HPDE6-E6E7 (cell line): ENCODE results near the gene LZTS3.
"Not testable (repeated sequence)": the region's sequence is repeated elsewhere in the genome, so short reads cannot be mapped to it uniquely, and the experiment has no call there.

Source experiments
- DNase-seq: peaks from one replicate; pipeline ENCODE4 v3.0.0; 2011; ENCODE audit warnings: missing footprints; ENCODE audit errors: extremely low spot score

Gene LZTS3

DNA sequence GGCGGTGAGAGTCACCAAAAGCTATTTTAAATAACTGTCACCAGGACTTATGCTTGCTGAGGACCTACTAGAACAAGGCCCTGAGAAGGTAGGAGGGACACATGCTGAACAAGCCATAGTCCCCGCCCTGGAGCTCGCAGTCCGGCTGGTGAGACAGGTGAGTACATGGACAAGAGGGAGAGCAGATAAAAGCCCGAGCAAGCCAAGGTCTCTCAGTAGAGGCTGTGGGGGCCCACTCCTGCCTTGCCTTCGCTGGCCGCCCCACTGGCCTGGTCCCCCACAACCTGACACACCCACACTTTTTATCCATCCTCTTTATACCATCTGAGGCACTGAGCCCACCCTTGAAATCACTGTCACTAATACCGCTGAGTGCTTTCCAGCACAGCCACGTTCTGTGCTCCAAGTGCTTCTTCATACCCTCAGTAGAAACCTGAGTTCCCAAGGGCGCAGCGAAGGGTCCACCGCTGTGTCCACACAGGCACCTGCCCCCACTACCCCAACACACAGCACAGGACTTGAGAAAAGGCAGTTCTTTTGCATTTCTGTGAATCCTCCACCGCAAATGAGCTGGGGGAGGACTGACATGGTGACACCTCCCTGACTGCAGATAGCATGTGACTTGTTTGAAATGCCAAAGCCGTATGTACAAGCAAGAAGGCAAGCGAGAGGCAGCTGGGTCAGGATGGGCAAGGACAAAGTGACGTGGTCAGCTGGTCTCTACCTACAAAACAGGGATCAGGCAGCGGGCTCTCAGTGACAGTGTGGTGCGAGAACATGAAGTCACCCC lies 19.1 kb upstream of the LZTS3 start:
- no peak for DNase-seq

DNA sequence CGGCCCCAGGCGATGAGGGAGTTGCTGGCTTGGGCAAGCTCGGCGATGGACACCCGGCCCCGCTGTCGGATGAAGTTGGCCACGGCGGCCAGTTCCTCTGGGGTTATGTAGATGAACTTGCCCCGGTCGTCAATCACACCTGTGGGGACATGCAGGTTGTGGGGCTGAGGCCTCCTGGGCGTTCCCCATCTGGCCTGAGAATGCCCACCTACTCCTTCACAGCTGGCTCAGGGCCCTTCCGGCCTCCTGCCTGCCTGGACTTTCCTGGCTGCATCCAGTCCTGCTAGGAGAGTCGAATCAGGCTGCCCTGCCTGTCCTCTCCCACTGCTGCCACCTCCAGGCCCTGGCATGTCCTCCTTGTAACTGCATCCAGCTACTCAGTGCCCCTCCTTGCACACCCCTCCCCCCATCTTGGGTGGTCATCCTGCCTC lies 17.3 kb upstream of the LZTS3 start:
- DNase-seq, result no peak

DNA sequence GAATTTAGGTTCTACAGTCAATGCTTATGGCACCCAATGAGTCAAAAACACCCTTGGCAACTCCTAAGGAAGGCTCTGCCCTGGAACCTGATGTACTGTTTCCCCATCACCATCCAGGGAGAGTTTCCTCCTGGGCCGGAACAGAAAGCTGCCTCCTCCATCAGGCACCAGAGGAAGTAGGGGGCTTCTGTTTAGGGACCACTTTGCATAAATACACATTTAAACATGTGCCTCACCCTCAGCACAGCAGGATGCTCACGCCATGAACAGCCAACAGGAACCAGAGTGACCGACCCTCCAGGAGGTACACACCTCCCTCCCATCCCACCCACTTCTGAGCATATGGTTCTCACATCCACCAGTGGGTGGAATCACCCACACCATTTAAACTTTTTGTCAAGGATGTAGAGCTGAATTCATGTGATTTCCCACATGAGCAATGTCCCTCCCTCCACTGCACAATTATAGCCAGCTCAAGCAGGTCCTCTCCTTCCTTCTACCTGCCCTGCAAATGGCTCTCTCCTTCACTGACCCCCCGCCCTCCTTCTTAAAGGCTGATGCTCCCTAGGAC lies 16.3 kb upstream of the LZTS3 start:
- no peak for DNase-seq

DNA sequence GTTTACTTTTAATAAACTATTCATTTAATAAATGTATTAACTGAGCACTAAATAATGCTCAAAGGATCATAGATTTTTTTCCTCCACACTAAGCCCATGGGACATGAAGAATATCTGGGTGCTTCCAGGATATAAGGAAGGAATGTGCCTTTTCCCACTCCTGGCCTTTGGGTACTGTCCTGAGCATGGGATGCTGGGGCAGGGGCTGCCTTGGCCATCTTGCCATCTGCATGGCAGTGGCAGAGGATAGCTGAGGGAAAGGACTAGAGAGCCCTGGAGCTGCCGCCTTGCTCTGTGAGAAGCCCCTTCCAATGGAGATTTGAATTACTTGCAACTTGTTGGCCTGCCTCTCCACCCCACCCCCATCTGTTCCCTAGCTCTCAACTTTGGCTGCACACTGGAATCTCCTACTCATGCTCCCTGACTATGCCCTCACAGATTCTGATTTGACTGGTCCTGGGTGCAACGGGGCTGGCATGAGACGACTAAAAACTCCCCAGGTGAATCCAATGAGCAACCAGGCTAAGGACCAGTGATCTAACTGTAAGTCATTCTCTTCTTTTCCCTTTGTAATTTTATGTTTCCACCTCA lies 15.6 kb upstream of the LZTS3 start:
- DNase-seq, result no peak

DNA sequence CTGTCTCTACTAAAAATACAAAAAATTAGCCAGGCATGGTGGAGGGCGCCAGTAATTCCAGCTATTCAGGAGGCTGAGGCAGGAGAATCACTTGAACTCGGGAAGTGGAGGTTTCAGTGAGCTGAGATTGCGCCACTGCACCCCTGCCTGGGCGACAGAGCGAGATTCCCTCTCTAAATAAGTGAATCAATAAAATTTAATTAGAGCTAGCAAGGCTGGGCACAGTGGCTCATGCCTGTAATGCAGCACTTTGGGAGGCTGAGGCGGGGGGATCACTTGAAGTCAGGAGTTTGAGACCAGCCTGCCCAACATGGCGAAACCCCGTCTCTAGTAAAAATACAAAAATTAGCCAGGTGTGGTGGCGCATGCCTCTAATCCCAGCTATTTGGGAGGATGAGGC lies 14.5 kb upstream of the LZTS3 start:
- DNase-seq, result not testable (repeated sequence)

DNA sequence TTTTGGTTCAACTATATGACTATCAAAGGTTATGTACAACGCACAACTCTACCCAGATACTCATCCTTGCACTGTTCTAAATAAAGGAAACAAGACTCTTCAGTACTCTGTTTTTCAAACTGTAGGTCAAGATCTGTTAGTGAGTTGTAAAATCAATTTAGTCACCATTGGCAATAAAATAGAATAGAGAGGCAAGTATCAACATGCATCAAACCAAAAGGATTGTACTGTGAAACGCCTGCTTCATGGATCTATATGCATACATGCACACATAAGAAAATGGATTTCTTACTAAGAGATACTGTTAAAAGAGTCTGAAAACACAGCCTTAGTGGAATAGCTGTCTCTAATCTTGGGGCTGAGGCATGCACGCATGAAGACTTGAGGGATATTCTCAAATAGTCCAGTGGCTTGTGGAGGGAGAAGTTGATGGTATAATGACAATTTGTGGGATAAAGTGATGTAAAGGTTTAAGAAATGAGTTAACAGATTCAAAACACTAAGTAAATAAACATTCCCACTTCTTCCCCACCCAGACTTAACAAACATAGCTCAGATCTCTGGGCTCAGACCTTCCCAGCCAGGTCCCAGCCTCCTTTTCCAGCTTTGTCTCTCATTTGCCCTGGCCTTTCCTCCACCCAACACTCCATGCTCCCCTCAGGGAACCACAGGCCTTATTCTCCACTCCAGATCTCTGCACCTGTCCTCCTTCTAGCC lies 10.7 kb upstream of the LZTS3 start:
- DNase-seq, result no peak

DNA sequence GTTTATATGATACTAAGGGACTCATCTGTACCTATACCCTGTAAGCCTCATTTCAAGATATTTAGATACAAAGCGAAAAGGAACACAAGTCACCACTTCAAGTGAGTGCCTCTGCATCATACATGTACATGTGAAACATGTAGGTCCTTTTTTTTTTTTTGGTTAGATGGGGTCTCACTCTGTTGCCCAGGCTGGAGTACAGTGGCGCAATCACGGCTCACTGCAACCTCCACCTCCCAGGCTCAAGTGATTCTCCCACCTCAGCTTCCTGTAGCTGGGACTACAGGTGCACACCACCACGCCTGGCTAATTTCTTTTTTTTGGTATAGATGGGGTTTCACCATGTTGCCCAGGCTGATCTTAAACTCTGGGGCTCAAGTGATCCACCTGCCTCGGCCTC lies 9.1 kb upstream of the LZTS3 start:
- not testable (repeated sequence) for DNase-seq

DNA sequence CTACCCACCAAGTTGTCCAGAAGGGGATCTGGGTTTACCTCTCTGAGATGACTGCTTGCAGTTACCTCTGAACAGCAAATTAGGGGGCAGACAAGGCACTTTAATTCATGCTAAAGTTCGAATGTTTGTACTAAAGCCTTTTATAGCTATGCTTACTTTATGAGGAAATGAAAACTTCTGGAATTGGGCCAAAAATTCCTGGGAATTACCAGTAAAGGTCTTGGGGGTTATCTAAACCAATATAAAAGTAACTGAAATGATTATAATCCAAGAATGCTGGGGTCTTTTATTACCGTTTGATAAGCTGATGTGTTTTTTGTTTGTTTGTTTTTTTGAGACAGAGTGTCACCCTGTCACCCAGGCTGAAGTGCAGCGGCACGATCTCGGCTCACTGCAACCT lies 7.9 kb upstream of the LZTS3 start:
- no peak for DNase-seq

DNA sequence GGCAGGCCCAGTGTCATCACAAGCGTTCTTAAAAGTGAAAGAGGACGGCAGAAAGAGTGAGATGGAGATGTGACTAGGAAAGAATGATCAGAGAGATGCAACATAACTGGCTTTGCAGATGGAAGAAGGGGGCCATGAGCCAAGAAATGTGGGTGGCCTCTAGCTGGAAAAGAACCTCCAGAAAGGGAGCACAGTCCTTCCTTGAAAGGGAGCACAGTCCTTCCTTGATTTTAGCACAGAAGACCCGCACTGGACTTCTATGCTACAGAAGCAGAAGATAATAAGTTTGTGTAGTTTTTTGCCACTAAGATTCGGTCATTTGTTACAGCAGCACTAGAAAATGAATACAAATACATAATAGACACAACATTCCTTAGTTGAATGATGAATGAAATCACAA lies 7.0 kb upstream of the LZTS3 start:
- DNase-seq, result no peak

DNA sequence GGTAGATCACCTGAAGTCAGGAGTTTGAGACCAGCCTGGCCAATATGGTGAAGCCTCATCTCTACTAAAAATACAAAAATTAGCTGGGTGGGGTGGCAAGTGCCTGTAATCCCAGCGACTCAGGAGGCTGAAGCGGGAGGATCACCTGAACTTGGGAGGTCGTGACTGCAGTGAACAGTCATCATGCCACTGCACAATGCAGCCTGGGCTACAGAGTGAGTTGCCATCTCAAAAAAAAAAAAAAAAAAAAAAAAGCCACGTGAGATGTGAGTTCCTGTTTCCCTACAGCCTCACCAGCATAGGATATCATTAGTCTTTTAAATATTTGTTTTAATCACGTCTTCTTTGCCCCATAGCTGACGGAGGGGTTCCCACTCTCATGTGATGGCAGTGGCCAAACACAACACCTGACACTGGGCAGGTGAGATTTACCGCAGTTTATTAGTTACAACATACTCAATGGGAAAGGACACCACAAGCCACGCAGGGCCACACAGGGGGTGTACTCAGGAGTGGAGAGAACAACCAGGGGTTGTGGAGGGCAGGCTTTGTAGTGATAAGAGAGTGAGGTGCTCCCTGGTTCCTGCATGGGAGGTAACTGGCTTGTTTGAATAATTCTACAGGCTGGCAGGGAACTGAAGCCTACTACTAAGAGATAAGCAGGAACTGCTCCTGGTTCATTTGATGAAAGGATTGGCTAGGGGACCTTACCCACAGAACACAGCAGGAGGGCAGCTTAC lies 4.6 kb upstream of the LZTS3 start:
- DNase-seq, result no peak

DNA sequence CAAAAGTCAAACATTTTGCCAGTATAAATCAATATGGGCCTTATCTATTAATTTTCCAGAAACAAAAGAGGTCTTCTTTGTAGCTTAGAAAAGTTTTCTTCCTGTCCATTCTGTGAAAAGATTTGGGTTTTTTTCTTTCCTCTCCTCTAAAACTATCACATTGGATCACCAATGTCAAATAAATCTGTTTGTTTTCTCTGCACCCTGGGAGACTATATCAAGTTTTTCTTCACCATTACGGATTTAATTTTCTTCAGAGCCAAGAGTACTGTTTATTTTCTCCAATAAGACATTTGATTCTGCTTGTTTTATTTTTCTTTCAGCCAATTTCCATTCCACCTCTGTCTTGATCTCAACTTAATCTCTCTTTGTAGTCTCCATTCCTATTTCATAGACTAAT lies 1.9 kb upstream of the LZTS3 start:
- DNase-seq, result no peak

DNA sequence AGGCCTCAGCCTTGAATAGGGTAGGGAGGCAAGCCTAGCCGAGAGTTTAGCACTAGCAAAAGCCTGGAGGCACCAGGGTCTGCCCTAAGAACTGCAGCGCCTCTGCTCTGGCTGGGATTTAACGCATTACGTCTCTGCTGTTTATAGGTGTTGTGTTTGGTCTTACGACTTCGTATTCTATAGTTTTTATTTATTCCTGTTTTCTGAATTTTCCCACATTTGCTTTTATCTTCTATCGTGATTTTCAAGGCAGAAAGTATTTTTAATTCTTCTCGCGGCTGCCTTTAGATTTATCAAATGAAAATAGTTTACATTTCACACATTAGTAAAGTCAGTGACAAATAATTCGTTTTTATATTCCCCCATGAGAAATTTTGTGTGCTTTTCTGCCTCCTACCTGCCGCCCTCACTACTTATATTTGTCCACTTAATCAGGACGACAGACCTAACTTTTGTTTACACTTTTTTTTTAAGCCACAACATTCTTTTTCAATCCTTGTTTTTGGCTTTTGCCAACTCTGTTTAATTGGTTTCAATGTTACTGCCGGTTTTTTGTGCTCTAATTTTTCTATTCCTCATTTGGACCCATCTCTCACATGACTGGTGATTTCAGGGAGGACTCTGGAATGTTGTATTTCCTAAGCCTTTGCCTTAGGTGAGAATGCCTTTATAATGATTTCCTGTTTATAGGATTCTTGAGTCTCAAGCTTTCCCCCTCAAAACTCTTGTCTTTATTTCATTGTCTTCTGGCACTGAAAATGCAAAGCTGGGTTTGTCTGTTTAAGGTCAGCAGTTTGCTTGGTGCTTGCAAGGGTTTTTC lies 1.3 kb upstream of the LZTS3 start:
- no peak for DNase-seq

DNA sequence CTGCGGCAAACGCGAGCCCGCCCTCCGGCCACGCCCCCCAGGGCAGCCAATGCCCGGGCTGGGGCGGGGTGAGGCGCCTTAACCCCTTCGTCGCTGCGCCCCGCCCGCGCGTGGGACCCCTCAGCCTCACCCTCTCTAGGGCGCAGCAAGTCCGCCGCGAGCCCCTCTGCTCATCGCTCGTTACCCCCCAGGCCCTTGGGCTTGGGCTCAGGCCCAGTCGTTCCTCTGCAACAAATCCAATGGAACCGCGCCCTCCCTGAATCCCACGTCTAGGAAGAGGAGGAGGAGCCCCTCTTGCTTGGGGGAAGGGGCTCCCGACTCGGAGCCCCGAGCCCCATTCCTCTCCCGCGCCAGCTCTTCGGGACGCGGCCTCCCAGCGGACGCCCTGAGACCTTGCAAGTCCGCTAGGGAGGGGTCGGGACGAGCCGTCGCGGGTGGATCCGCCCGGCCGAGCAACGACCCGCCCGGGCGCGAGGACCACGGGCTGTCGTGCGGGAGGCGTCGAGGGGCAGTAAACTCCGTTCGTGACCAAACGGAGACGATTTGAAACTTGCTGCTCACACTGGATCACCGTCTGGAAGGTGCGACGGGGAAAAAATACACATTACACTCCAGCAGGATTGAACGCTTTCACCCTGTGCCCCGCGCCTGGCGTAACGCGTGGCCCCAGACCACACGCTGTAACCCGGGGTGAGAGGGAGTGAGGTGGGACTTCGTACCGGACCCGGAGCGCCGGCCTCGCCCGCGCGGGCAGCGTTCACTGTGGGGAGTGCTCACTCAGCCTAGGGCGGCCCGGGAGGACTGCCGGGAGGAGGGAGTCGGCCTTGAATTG lies 477 bp upstream of the LZTS3 start:
- DNase-seq, result peak; percentile 98

DNA sequence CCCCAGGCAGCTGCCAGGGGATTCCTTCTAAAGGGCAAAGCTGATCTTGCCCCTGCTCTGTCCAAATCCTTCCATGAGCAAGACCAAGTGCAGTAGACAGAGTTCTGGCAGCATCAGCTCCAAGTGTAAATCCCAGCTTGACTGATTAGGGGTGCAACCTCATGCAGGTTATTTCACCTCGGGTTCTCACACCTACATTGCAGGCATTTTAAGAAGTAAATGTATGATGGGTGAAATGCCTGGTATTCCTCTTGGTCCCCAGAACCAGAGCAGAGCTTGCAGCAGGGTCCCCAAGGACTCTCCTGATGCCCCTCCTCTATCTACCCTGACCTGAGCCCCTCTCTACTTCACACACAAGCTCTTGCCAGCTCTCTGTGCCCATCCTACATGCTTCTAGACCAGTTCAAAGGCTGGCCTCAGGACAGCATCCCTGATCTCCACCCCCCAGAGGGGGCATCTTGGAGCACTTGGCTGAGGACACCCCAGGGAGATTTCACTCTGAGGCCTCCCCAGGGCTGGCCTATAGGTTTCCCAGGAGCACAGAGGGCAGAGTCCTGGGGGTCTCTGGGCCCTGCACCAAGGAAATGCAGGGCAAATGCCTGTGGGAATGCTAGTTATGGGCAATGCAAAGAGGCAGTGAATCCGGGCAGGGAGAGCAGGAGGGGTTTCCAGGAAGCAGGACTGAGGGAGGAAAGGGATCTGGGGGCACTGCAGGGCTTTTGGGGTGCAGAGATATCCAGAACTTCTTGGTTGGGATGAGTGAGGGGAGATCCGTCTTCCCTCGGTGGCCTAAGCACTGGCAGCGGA lies 1.0 kb downstream of the LZTS3 start:
- DNase-seq, result no peak

DNA sequence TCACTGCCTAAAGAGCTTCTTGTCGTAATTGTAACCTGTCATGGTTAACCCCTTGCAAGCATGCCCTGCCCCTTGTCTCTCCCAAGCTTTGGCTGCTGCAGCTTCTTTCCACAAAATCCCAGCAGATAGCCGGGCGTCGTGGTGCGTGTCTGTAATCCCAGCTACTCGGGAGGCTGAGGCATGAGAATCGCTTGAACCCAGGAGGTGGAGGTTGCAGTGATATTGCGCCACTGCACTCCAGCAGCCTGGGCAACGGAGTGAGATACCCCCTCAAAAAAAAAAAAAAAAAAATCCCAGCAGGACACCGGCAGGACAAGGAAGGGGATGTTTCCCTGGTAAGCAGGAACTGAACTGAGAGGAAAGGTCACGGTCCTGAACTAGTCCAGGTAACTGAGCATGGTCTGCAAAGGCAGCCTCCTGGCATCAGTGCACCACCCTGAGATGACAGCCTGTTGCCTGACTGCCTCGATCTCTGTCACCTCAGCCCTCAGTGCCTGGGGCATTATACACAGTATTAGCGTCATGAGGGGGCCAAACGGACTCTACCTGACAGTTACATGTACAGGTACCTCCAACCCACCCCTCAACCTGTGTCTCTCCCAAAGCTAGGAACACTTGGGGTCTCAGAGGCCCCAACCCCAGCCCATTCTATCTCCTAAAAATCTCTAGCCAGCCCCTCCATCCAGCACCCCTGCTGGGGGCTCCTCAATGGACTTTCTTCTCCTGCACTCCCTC lies 1.8 kb downstream of the LZTS3 start:
- DNase-seq, result no peak

DNA sequence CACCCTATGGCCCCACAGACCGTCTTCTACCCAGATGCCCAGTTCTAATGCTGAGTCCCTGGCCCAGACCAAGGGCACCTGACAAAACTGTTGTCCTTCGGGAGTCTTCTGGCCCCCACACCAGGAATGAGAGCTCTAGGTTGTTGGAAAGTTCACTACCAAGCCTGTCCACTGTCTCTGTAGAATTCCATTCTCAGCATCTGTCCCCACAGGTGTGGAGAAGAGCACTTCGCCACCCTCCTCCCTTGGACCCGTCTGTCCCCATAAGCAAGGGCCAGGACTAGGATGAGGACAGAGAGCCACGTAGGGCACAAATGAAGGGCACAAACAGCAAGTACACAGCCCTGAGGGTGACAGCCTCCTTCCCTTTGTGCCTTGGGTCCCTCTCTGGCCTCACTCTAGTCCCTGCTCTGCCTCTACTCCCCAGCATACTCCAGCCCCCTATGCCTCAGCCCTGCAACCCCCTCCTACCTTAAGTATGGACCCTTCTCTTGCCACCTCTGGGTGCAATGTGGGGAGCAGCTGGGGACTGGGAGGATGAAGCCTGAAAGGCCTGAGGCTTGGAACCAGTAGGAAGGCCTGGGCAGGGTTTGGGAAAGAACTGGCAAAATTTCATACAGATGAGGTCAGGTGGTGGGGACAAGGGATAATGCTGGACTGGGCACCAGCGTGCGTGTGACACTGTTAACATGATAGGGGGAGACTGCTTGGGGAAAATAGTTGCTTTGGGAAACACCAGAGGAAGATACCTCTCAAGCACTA lies 4.3 kb downstream of the LZTS3 start:
- DNase-seq, result no peak

DNA sequence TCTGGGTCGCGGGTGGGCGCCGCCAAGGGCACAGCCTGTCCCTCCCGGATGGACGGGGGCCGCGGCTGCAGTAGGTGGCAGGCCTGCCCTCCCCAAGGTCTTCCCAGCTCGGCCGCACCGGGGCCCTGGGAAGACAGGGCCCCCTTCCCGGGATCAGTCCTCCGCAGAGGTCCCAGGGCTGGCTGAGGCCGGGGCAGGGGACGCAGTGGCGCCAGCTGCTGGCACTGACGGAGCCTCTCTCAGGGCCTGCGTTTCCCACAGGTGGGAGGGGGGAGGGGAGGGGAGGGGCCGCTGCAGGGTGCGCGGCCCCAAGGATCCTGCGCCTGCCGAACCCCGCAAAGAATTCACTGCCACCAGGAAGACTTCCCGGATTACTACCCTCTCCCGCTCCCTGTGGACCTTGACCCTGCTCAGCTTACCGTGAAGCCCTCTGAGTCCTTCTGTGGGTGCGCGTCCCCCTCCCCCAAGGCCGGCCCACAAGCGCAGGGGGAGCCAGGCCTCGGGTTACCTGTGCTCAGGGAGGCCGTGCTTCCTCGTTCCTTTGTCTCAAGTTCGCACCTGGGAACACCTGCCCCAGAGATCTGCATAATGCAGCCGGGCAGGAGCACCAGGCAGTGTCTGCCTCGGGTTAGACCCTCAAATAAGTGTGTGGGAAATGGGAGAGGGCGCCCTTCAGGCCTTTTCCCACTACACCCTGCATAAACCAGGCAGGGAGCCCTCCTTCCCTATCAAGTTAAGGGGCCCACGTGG lies 5.1 kb downstream of the LZTS3 start:
- DNase-seq, result no peak
